Measurements from ENCODE around the gene SMAD6. TPM values are rescaled to one million over a fixed set of nuclear protein-coding genes. Genes with fewer than 3 reads are reported as not detected.
A peak's percentile ranks its signal among the peaks of the same experiment; 100 is the strongest.

The SMAD6 gene
- 7.1 and 7.5 TPM in 2 replicates for total RNA-seq

- peak; percentile 24 to 98 for DNase-seq (ENCODE audit: low read depth in 2 of 2)
Measured at GRCh38 chr15:66702035-66702786, at the start of gene SMAD6. Gene SMAD6, plus strand, starts transcription at chr15:66702236. Its CDS starts 1,023 bp downstream, at chr15:66703259.

GRCh38 chr15:66652806-66653205, 49.2 kb upstream of the SMAD6 start:
- no peak for DNase-seq (ENCODE audit: low read depth in 2 of 2)

- no peak for DNase-seq (ENCODE audit: low read depth in 2 of 2)
Measured at GRCh38 chr15:66653398-66653797, 48.6 kb upstream of the SMAD6 start.

- DNase-seq (ENCODE audit: low read depth in 2 of 2): no peak
Measured at GRCh38 chr15:66653852-66654251, 48.2 kb upstream of the SMAD6 start.

- no peak for DNase-seq (ENCODE audit: low read depth in 2 of 2)
Measured at GRCh38 chr15:66654361-66654738, 47.7 kb upstream of the SMAD6 start.

- no peak for DNase-seq (ENCODE audit: low read depth in 2 of 2)
Measured at GRCh38 chr15:66654739-66655375, 47.2 kb upstream of the SMAD6 start.

GRCh38 chr15:66655511-66655910, 46.5 kb upstream of the SMAD6 start:
- DNase-seq (ENCODE audit: low read depth in 2 of 2): no peak

GRCh38 chr15:66655997-66656396, 46.0 kb upstream of the SMAD6 start:
- DNase-seq (ENCODE audit: low read depth in 2 of 2): no peak

GRCh38 chr15:66657185-66658020, 44.6 kb upstream of the SMAD6 start:
- DNase-seq (ENCODE audit: low read depth in 2 of 2): no peak

GRCh38 chr15:66658044-66658443, 44.0 kb upstream of the SMAD6 start:
- no peak for DNase-seq (ENCODE audit: low read depth in 2 of 2)

- DNase-seq (ENCODE audit: low read depth in 2 of 2): no peak
Measured at GRCh38 chr15:66658855-66659254, 43.2 kb upstream of the SMAD6 start.

GRCh38 chr15:66659384-66659783, 42.7 kb upstream of the SMAD6 start:
- no peak for DNase-seq (ENCODE audit: low read depth in 2 of 2)

- DNase-seq (ENCODE audit: low read depth in 2 of 2): peak; percentile 41 to 84
Measured at GRCh38 chr15:66661432-66662096, 40.5 kb upstream of the SMAD6 start.

- no peak for DNase-seq (ENCODE audit: low read depth in 2 of 2)
Measured at GRCh38 chr15:66662522-66662921, 39.5 kb upstream of the SMAD6 start.

- DNase-seq (ENCODE audit: low read depth in 2 of 2): no peak
Measured at GRCh38 chr15:66663664-66664063, 38.4 kb upstream of the SMAD6 start.

GRCh38 chr15:66670175-66670574, 31.9 kb upstream of the SMAD6 start:
- no peak for DNase-seq (ENCODE audit: low read depth in 2 of 2)

GRCh38 chr15:66670762-66671580, 31.1 kb upstream of the SMAD6 start:
- no peak for DNase-seq (ENCODE audit: low read depth in 2 of 2)

- DNase-seq (ENCODE audit: low read depth in 2 of 2): no peak
Measured at GRCh38 chr15:66672867-66673266, 29.2 kb upstream of the SMAD6 start.

GRCh38 chr15:66673410-66674322, 28.4 kb upstream of the SMAD6 start:
- no peak for DNase-seq (ENCODE audit: low read depth in 2 of 2)

GRCh38 chr15:66674756-66675155, 27.3 kb upstream of the SMAD6 start:
- DNase-seq (ENCODE audit: low read depth in 2 of 2): no peak

Measured in dermis microvascular lymphatic vessel endothelial cell (primary cell).